KMS-11 (cell line): ENCODE measurements around the gene AGBL4.

Experiments
- H2AFZ ChIP-seq: fragments of 200-600 bp; sonication (generic); 2 replicates; pipeline ENCODE4 v1.6.1; 2016; ENCODE audit warnings: antibody characterized with exemption, mixed run types, low read depth
- H3K27ac ChIP-seq: fragments of 200-600 bp; sonication (generic); 2 replicates; pipeline ENCODE4 v1.6.1; 2016; ENCODE audit warnings: mild to moderate bottlenecking, mixed run types
- H3K27me3 ChIP-seq: fragments of 200-600 bp; sonication (generic); 2 replicates; pipeline ENCODE4 v1.6.1; 2017; ENCODE audit warnings: mild to moderate bottlenecking, low read depth, mixed run types, moderate library complexity; ENCODE audit not compliant: insufficient read depth
- H3K36me3 ChIP-seq: fragments of 200-600 bp; sonication (generic); 2 replicates; pipeline ENCODE4 v1.6.1; 2017; ENCODE audit warnings: mild to moderate bottlenecking, mixed run types; ENCODE audit not compliant: insufficient read depth
- H3K4me1 ChIP-seq: fragments of 200-600 bp; sonication (generic); 2 replicates; pipeline ENCODE4 v1.6.1; 2016; ENCODE audit warnings: mild to moderate bottlenecking, low read depth, mixed run types; ENCODE audit not compliant: poor library complexity, severe bottlenecking
- H3K4me2 ChIP-seq: fragments of 200-600 bp; sonication (generic); 2 replicates; pipeline ENCODE4 v1.7.0; 2016; ENCODE audit warnings: mild to moderate bottlenecking, mixed run types
- H3K4me3 ChIP-seq: fragments of 200-600 bp; sonication (generic); IDR thresholded peaks from 2 replicates; pipeline ENCODE4 v1.6.1; 2017; ENCODE audit warnings: low read depth, low read length, mixed read lengths; ENCODE audit not compliant: insufficient read depth
- H3K79me2 ChIP-seq: fragments of 200-600 bp; sonication (generic); 2 replicates; pipeline ENCODE4 v1.6.1; 2016; ENCODE audit warnings: low read depth, mixed run types; ENCODE audit not compliant: insufficient read depth
- H3K9ac ChIP-seq: fragments of 200-600 bp; sonication (generic); 2 replicates; pipeline ENCODE4 v1.6.1; 2016; ENCODE audit warnings: mild to moderate bottlenecking, mixed run types
- H4K20me1 ChIP-seq: fragments of 200-600 bp; sonication (generic); 2 replicates; pipeline ENCODE4 v1.6.1; 2016; ENCODE audit warnings: mild to moderate bottlenecking, mixed run types; ENCODE audit not compliant: insufficient read depth
- TF ChIP-seq, protein P1 (sequence below): fragments of 200-600 bp; sonication (generic); conservative IDR thresholded peaks from 2 replicates; pipeline ENCODE4 v1.6.1; 2017; ENCODE audit warnings: low read depth, mild to moderate bottlenecking, antibody characterized with exemption, low read length, moderate library complexity, mixed read lengths

The AGBL4 gene

DNA sequence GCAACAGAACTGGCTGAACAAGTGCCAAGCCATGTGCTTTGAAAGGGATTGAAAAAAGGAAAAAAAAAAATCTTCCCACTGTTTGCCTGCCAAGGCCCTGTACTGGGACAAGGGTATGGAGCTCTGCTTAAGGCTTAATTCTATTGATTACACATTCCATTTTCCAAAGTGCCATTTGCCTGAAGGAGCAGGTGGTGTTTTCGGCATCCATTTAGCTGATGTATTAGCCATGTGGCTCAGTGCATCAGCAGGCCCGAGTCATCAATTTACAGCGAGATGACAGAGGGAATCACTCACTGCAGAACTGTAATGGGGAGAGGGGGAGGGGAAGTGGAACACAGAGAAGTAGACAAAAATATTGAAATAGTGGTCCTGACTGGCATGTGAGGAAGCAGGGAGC, 1102.9 kb downstream of the AGBL4 start:
- no peak overlapping the region for H3K27ac ChIP-seq
- no peak overlapping the region for H2AFZ ChIP-seq
- TF ChIP-seq, protein P1, sequence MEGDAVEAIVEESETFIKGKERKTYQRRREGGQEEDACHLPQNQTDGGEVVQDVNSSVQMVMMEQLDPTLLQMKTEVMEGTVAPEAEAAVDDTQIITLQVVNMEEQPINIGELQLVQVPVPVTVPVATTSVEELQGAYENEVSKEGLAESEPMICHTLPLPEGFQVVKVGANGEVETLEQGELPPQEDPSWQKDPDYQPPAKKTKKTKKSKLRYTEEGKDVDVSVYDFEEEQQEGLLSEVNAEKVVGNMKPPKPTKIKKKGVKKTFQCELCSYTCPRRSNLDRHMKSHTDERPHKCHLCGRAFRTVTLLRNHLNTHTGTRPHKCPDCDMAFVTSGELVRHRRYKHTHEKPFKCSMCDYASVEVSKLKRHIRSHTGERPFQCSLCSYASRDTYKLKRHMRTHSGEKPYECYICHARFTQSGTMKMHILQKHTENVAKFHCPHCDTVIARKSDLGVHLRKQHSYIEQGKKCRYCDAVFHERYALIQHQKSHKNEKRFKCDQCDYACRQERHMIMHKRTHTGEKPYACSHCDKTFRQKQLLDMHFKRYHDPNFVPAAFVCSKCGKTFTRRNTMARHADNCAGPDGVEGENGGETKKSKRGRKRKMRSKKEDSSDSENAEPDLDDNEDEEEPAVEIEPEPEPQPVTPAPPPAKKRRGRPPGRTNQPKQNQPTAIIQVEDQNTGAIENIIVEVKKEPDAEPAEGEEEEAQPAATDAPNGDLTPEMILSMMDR: no peak
- H3K27me3 ChIP-seq: no peaks in the 10 kb centered on the region
- no peak overlapping the region for H3K9ac ChIP-seq
- no peak overlapping the region for H3K4me2 ChIP-seq
- H3K4me3 ChIP-seq: no peak overlapping the region
- H3K4me1 ChIP-seq: no peaks in the 10 kb centered on the region
- H3K36me3 ChIP-seq: no peaks in the 10 kb centered on the region
- no peaks in the 10 kb centered on the region for H4K20me1 ChIP-seq
- H3K79me2 ChIP-seq: no peaks in the 10 kb centered on the region

DNA sequence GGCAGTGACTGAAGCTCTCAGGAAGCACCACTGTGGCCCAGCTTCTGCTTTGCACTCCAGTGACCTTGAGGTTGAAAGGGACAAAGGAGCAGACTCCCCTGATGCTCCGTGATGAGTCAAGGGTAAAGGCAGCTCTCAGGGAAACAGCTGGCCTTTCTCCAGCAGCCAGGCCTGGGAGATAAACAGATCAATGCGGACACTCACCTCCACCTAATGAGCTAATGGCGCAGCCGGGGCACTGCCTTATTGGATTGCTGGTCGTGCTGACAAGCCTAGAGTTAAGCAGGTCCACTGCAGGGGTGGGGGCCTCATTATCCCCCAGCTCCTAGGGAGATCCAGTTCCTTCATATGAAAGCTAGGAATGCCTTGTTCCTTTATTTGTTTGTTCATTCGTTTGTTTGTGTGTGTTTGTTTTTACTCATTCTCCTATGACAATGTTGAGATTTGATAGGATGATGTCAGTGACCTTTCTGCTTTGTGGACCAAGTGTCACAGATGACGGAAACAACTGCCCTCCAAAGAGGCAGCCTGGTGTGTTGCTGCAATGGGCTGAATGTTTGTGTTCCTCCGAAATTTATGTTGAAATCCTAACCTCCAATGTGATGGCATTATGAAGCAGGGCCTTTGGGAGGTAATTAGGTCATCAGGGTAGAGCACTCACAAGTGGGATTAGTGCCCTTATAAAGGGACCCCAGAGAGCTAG, 1105.7 kb downstream of the AGBL4 start:
- H3K4me3 ChIP-seq: no peak overlapping the region
- H3K27me3 ChIP-seq: no peaks in the 10 kb centered on the region
- no peak overlapping the region for H3K27ac ChIP-seq
- H3K4me2 ChIP-seq: no peak overlapping the region
- no peak overlapping the region for H2AFZ ChIP-seq
- no peaks in the 10 kb centered on the region for H3K79me2 ChIP-seq
- no peaks in the 10 kb centered on the region for H3K36me3 ChIP-seq
- TF ChIP-seq, protein P1: no peak
- H4K20me1 ChIP-seq: no peaks in the 10 kb centered on the region
- no peak overlapping the region for H3K9ac ChIP-seq
- no peaks in the 10 kb centered on the region for H3K4me1 ChIP-seq

DNA sequence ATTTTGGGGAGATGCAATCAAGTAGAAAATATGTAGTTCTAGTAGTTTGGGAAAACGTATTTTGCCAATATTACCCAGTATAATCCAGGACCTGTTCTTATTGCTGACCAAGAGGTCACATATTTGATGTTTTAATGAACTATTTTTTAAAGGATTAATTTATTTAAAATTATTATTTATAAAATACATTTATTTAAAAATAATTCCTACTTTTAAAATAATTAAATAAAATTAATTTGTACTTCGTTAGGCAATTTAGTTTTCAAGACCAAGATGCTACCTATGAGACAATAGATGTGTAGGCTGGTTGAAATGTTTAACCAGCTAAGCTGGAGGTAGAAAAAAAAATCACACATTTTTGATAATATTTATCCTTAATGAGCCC, 1106.7 kb downstream of the AGBL4 start:
- Histone ChIP-seq H2AFZ (no peak overlapping the region), H3K27ac (no peak overlapping the region), H3K4me1 (no peaks in the 10 kb centered on the region)

DNA sequence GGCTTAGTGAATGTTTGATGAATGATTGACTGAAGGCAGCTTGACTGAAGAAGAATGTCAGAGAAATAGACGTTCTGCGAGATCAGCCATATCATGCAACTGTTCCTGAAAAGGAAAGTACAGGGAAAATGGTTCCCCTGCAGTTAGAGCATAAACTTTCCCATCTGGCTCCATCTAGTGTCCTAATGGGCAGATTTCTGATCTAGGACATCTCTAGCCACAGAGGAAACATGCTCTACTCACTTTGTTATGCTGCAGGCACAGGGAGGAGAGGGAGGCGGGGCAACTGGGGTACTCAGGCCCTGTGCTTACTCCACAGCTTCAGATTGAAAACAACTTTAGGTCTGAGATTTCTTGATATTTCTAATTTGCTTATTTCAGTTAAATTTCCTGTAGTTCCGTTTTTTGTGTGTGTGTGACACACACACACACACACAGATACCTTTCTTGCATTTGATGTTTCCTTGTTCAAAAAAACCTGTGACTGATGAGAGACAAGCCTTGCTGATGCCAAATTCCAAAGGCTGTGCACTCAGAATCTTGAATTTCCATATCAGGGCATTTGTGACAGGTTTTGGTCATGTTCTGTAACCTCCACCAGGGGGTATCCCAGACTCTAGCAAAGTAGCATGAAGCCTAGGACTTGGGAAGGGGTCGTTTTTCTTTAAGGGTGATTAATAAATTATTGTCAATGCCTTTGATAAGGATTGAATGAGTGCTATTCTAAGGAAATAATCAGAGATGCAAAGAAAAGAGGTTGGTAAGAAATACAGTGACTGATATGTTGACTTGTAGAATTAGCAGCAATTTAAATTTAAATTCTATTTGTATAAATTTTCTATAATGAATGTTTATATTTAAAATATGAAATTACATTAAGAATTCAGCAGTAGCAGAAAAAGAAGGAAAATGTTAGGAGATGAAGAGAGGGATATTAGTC, 1107.4 kb downstream of the AGBL4 start:
- Histone ChIP-seq H3K9ac (no peak overlapping the region), H3K4me1 (no peaks in the 10 kb centered on the region), H3K4me2 (no peak overlapping the region), H4K20me1 (no peaks in the 10 kb centered on the region), H2AFZ (no peak overlapping the region), H3K36me3 (no peaks in the 10 kb centered on the region), H3K4me3 (no peak overlapping the region), H3K27me3 (no peaks in the 10 kb centered on the region), H3K27ac (no peak overlapping the region), H3K79me2 (no peaks in the 10 kb centered on the region)
- TF ChIP-seq, protein P1: 0 out of 2 replicates have a peak, but pooled peaks have one; percentile 22

More for the DNA sequence above, 1106.7 kb downstream of the AGBL4 start:
- no peak overlapping the region for H3K4me2 ChIP-seq
- no peaks in the 10 kb centered on the region for H3K79me2 ChIP-seq
- no peak overlapping the region for H3K9ac ChIP-seq
- TF ChIP-seq, protein P1: no peak
- H3K36me3 ChIP-seq: no peaks in the 10 kb centered on the region
- H4K20me1 ChIP-seq: no peaks in the 10 kb centered on the region
- no peak overlapping the region for H3K4me3 ChIP-seq
- no peaks in the 10 kb centered on the region for H3K27me3 ChIP-seq
